Breast epithelium (tissue), 4 donors: Measurements from ENCODE around the gene TIMM10B. TPM values are rescaled to one million over a fixed set of nuclear protein-coding genes. Genes with fewer than 3 reads are reported as not detected.

Experiments used
- DNase-seq, 2 donors: peaks; one replicate each; pipeline ENCODE4 v3.0.0-alpha.2; 2019; ENCODE audit warnings: low spot score in 2 of 2
- H3K27ac ChIP-seq, 2 donors: fragments of 200-600 bp; sonication (generic) in 1 of 2; one replicate each; pipeline ENCODE4 v1.5.1; 2016 to 2019; ENCODE audit warnings: mild to moderate bottlenecking in 1 of 2
- H3K27me3 ChIP-seq, 2 donors: fragments of 200-600 bp; sonication (generic) in 1 of 2; one replicate each; pipeline versions ENCODE4 v1.5.1 to v1.6.0; 2017 to 2019; ENCODE audit warnings: control low read depth in 1 of 2, mild to moderate bottlenecking in 1 of 2
- H3K36me3 ChIP-seq: fragments of 200-600 bp; one replicate; pipeline ENCODE4 v1.5.1; 2019
- H3K4me1 ChIP-seq, 2 donors: fragments of 200-600 bp; sonication (generic); one replicate each; pipeline ENCODE4 v1.5.1; 2016 to 2019; ENCODE audit warnings: control low read depth in 1 of 2
- H3K4me3 ChIP-seq, 3 donors: fragments of 200-600 bp; sonication (generic); 1 replicate in 2 of 3; 2 replicates in 1 of 3; pipeline ENCODE4 v1.5.1; 2016 to 2019; ENCODE audit warnings: mild to moderate bottlenecking in 3 of 3, moderate library complexity in 2 of 3
- H3K9me3 ChIP-seq, 2 donors: fragments of 200-600 bp; sonication (generic) in 1 of 2; one replicate each; pipeline ENCODE4 v1.5.1; 2016 to 2019; ENCODE audit warnings: control low read depth in 1 of 2
- CTCF ChIP-seq, 3 donors: fragments of 450-650 bp; IDR thresholded peaks; one replicate each; pipeline ENCODE4 v1.5.1; 2016 to 2017; ENCODE audit warnings: antibody characterized with exemption in 3 of 3, mild to moderate bottlenecking in 3 of 3, moderate library complexity in 3 of 3
- POLR2A ChIP-seq: fragments of 450-650 bp; IDR thresholded peaks from one replicate; pipeline ENCODE4 v1.6.1; 2016; ENCODE audit warnings: antibody characterized with exemption, mild to moderate bottlenecking, moderate library complexity
- POLR2AphosphoS5 ChIP-seq, 3 donors: sonication (generic); formaldehyde crosslinking; IDR thresholded peaks; one replicate each; pipeline ENCODE4 v1.6.1; 2017; ENCODE audit warnings: antibody characterized with exemption in 3 of 3
- intact Hi-C: fragments of 100-400 bp; cut with DNase I; formaldehyde crosslinking; loops from one replicate; pipeline ENCODE4 v1.15.1; 2023; ENCODE audit warnings: low total_unique reads
- total RNA-seq, 3 donors: library from RNA; depleted of rRNA; stranded (reverse); fragments of >200 nt; gene quantifications; one replicate each; pipeline ENCODE4 v1.1.0, GENCODE V29; 2016

Gene TIMM10B
- total RNA-seq, 3 donors from 2014 or later = 30.7 to 49.2 (median 39.3) TPM

GRCh38 chr11:6488342-6488741 is 7.0 kb downstream of the TIMM10B start:
- H3K9me3 ChIP-seq = no peaks in the 10 kb centered on the region
- no peak overlapping the region for H3K4me3 ChIP-seq
- intact Hi-C loops = no loop called here
- no peak for DNase-seq
- no peaks in the 10 kb centered on the region for H3K4me1 ChIP-seq
- TF ChIP-seq POLR2AphosphoS5 (IDR thresholded peaks at IDR 0.05) (no peak), POLR2A (no peak), CTCF (IDR thresholded peaks at IDR 0.05) (no peak)
- H3K27ac ChIP-seq = no peak overlapping the region
- H3K27me3 ChIP-seq = no peaks in the 10 kb centered on the region
- no peaks in the 10 kb centered on the region for H3K36me3 ChIP-seq

GRCh38 chr11:6488821-6489220 is 7.5 kb downstream of the TIMM10B start:
- Histone ChIP-seq H3K4me3 (no peak overlapping the region), H3K9me3 (no peaks in the 10 kb centered on the region), H3K36me3 (no peaks in the 10 kb centered on the region), H3K4me1 (no peaks in the 10 kb centered on the region), H3K27me3 (no peaks in the 10 kb centered on the region), H3K27ac (no peak overlapping the region)
- no peak for DNase-seq
- TF ChIP-seq POLR2AphosphoS5 (IDR thresholded peaks at IDR 0.05) = no peak
- no peak for TF ChIP-seq POLR2A
- no peak for TF ChIP-seq CTCF (IDR thresholded peaks at IDR 0.05)
- intact Hi-C loops = no loop called here

GRCh38 chr11:6489306-6489705 is 8.0 kb downstream of the TIMM10B start:
- Histone ChIP-seq H3K27ac (no peak overlapping the region), H3K4me1 (no peaks in the 10 kb centered on the region), H3K4me3 (no peak overlapping the region), H3K9me3 (no peaks in the 10 kb centered on the region), H3K27me3 (no peaks in the 10 kb centered on the region), H3K36me3 (no peaks in the 10 kb centered on the region)
- no peak for DNase-seq
- no peak for TF ChIP-seq POLR2A
- TF ChIP-seq CTCF (IDR thresholded peaks at IDR 0.05) = no peak
- TF ChIP-seq POLR2AphosphoS5 (IDR thresholded peaks at IDR 0.05) = no peak
- intact Hi-C loops = no loop called here

GRCh38 chr11:6497069-6497839 is 16.0 kb downstream of the TIMM10B start, which contains the start of gene DNHD1:
Gene DNHD1, plus strand, starts transcription at chr11:6497280. Its CDS starts 936 bp downstream, at chr11:6498216.
- no peaks in the 10 kb centered on the region for H3K9me3 ChIP-seq
- no peaks in the 10 kb centered on the region for H3K36me3 ChIP-seq
- no peak for DNase-seq
- TF ChIP-seq POLR2AphosphoS5 (IDR thresholded peaks at IDR 0.05) = no peak
- TF ChIP-seq POLR2A = no peak
- no peak for TF ChIP-seq CTCF (IDR thresholded peaks at IDR 0.05)
- no peaks in the 10 kb centered on the region for H3K4me1 ChIP-seq
- H3K27me3 ChIP-seq = no peaks in the 10 kb centered on the region
- no peak within 1 kb of the TSS for H3K4me3 ChIP-seq
- H3K27ac ChIP-seq = no peak within 1 kb of the TSS
- intact Hi-C loops = no loop called here

- intact Hi-C loops = no loop called here
- Histone ChIP-seq H3K36me3 (no peaks in the 10 kb centered on the region), H3K9me3 (no peaks in the 10 kb centered on the region), H3K27ac (no peak overlapping the region), H3K27me3 (no peaks in the 10 kb centered on the region), H3K4me3 (no peak overlapping the region), H3K4me1 (no peaks in the 10 kb centered on the region)
- DNase-seq = no peak
- TF ChIP-seq CTCF (IDR thresholded peaks at IDR 0.05) (no peak), POLR2A (no peak), POLR2AphosphoS5 (IDR thresholded peaks at IDR 0.05) (no peak)
These were observed 16.8 kb downstream of the TIMM10B start for GRCh38 chr11:6498121-6498520.
